ENCODE data around the gene IQCN. TPM values are rescaled to one million over a fixed set of nuclear protein-coding genes. Genes with fewer than 3 reads are reported as not detected.

Gene IQCN
- total and polyA plus RNA-seq, 10 of the 15 experiments (the other 5 are each of a cell fraction or from before 2014, with no cell fraction given): 0.01 to 0.54 (median 0.23) TPM; not detected in 3

- no peaks in the 10 kb centered on the region for H3K79me2 ChIP-seq (ENCODE audit: control insufficient read depth, insufficient read depth, low read length)
- intact Hi-C loops (cut with micrococcal nuclease; ENCODE audit: unreplicated experiment): no loop called here
- peaks cover 5% of the 10 kb centered on the region for H3K4me1 ChIP-seq (ENCODE audit: control insufficient read depth, insufficient read depth, low read length)
- H3K9me3 ChIP-seq (replicated peaks; ENCODE audit: control insufficient read depth, insufficient read depth, low read length): no peaks in the 10 kb centered on the region
- ATAC-seq: no peak
- no peak for TF ChIP-seq CREM (IDR thresholded peaks at IDR 0.05; ENCODE audit: low read depth)
- TF ChIP-seq ELK1 (IDR thresholded peaks at IDR 0.05; ENCODE audit: low read depth, low read length): no peak
- no peak for TF ChIP-seq ZZZ3 (IDR thresholded peaks at IDR 0.05; ENCODE audit: control insufficient read depth, insufficient read length, low read depth)
- no peak for TF ChIP-seq RAD21 (IDR thresholded peaks at IDR 0.05; ENCODE audit: insufficient read depth, low read depth, low read length)
- TF ChIP-seq ZNF687 (IDR thresholded peaks at IDR 0.05): no peak
- no peak for TF ChIP-seq CTCF (IDR thresholded peaks at IDR 0.05 in 2 of 3, conservative IDR thresholded peaks at IDR 0.05 in 1 of 3; ENCODE audit: control insufficient read depth in 2 of 3, extremely low read depth in 1 of 3, insufficient read depth in 1 of 3, low read depth in 3 of 3, low read length in 3 of 3)
- no peak for TF ChIP-seq ZNF217 (IDR thresholded peaks at IDR 0.05)
- TF ChIP-seq SIN3A (IDR thresholded peaks at IDR 0.05; ENCODE audit: low read depth, low read length): no peak
- TF ChIP-seq MEF2B (IDR thresholded peaks at IDR 0.05; ENCODE audit: partially characterized antibody, poor library complexity, severe bottlenecking): no peak
- TF ChIP-seq PAX5 (IDR thresholded peaks at IDR 0.05; ENCODE audit: borderline replicate concordance, low read depth, low read length): no peak
- in situ Hi-C loops (cut with MboI): loop anchor here (5.0 kb wide), 1 partner anchor 43 kb away; no protein-coding TSS in a partner anchor
- H2AFZ ChIP-seq (ENCODE audit: control insufficient read depth, low read depth, low read length): no peak overlapping the region
- no peak overlapping the region for H3K9ac ChIP-seq (ENCODE audit: control insufficient read depth, insufficient read depth, low read length)
- H3K4me2 ChIP-seq (ENCODE audit: control insufficient read depth, insufficient read depth): no peak overlapping the region
- no peak for FAIRE-seq
- POLR2A ChIA-PET: interaction anchor here (0.7 to 1.3 kb wide), 2 partner anchors 45 to 84 kb away, joined by 3 read pairs; no protein-coding TSS in a partner anchor
- DNase-seq (ENCODE audit: low read depth, low spot score): no peak
- no peaks in the 10 kb centered on the region for H4K20me1 ChIP-seq (ENCODE audit: control insufficient read depth, insufficient read depth)
- CTCF ChIA-PET: interaction anchor here (0.7 to 8.0 kb wide), 10 partner anchors 11 to 242 kb away, joined by 3 to 213 read pairs (median 4); partner anchors contain the start of genes ARRDC2, MPV17L2 and RAB3A
- H3K27ac ChIP-seq (ENCODE audit: control insufficient read depth, insufficient read depth): no peak overlapping the region
- no peaks in the 10 kb centered on the region for H3K36me3 ChIP-seq (ENCODE audit: control insufficient read depth in 2 of 2, insufficient read depth in 2 of 2, low read length in 1 of 2)
- RAD21 ChIA-PET (ENCODE audit: unreplicated experiment): interaction anchor here (0.9 to 8.7 kb wide), 6 partner anchors 18 to 79 kb away, joined by 3 to 175 read pairs (median 7); partner anchors contain the start of genes MPV17L2 and RAB3A
- BruUV-seq (replicated peaks): no TSS peak
- WGBS (ENCODE audit: insufficient coverage, insufficient replicate concordance, low lambda C conversion rate, missing lambda C conversion rate): 50% methylated on average over 5 of the region's 5 CpGs
- H3K27me3 ChIP-seq (replicated peaks in 1 of 2; ENCODE audit: control insufficient read depth in 2 of 2, insufficient read depth in 2 of 2, low read length in 1 of 2): no peaks in the 10 kb centered on the region; a peak in 1 of 4 replicates
- SMC1A ChIA-PET (ENCODE audit: uncharacterized antibody, unreplicated experiment): interaction anchor here (0.7 to 7.6 kb wide), 6 partner anchors 25 to 79 kb away, joined by 3 to 121 read pairs (median 5); partner anchors contain the start of genes MPV17L2 and RAB3A
- H3K4me3 ChIP-seq: no peak overlapping the region
Observed at GRCh38 chr19:18249834-18250233, 24.4 kb downstream of the IQCN start.
